NCI-H82 treated with DMSO at 0.1 percent for 48 hours (cell line): ENCODE results near the gene VASH1.

Experiments used
- DNase-seq: peaks from one replicate; lab custom pipeline; 2025; ENCODE audit not compliant: unreplicated experiment; lab: John Stamatoyannopoulos, UW

VASH1 gene

GRCh38 chr14:76828339-76829012 lies 67.2 kb downstream of the VASH1 start:
- DNase-seq = no peak

GRCh38 chr14:76829013-76829365 lies 67.7 kb downstream of the VASH1 start:
- DNase-seq = no peak

DNA sequence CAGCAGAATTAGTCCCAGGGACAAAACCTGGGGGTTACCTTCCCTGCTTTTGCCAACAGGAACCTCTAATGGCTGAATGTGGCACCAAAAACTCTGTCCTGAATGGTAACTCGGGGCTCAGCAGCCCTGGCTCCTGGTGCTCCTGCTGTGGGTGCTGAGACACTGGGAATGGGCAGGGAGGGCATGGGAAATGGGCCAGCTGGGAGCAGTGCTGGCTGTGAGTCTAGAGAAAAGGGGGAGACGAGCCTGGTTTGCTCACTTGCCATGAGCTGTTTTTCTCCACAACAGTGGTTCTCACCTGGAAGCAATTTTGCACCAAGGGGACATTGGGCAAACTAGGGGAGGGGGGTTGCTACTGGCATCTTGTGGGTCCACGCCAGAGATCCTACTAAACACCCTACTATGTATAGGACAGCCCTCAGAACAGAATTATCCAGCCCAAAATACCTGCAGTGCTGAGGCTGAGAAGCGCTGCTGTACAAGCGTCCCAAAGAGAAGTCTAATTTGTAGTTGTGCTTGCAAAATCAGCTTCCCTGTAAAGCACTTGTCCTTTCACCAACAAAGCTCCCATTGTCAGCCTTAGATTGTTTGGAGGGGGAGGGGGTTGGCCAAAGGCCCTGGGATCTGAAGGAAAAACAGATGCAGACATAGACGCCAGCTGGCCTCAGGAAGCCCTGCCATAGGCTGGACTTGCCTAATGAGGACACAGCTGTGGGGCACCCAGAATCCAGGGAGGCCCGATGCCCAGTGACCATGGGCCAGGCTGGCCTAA lies 68.6 kb downstream of the VASH1 start:
- no peak for DNase-seq

GRCh38 chr14:76830556-76830955 lies 69.3 kb downstream of the VASH1 start:
- no peak for DNase-seq

DNA sequence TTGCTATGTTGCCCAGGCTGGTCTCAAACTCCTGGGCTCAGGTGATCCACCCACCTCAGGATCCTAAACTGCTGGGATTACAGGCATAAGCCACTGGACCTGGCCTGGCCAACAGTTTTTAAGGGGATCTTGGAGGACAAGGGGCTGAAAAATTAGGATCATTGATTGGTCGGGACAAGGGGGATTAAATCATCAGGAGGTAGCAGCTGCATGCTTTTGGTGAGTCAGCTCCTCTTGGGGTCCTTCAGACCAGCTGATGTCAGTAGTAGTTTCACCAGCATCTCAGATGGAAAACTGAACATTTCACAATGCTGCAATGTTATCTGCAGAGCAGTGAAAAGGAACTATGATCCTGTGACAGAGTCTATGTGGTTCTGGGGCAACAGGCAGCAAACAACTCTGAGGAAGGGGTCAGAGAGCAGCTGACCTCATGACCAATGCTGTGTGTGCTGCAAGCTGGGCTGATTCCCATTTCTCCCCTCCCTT lies 71.3 kb downstream of the VASH1 start:
- no peak for DNase-seq
